Measurements from ENCODE around the gene NAGPA.

- no peak for TF ChIP-seq CTCF (IDR thresholded peaks at IDR 0.05; ENCODE audit: insufficient read depth, low read depth, low read length)
- no peak for TF ChIP-seq EZH2 (IDR thresholded peaks at IDR 0.05; ENCODE audit: insufficient read depth, low read length)
Observed at GRCh38 chr16:5070431-5071186, 36.9 kb upstream of the NAGPA start.
